Suppressor macrophage treated with lipopolysaccharide for 1 hour (primary cell): ENCODE data around the gene RAB22A.

Experiments
- DNase-seq, 3 donors: peaks; one replicate each; pipeline ENCODE4 v3.0.0-alpha.2; 2020 to 2022

RAB22A gene

GRCh38 chr20:58309591-58310290 lies at the start of gene RAB22A:
Gene RAB22A, plus strand, starts transcription at chr20:58309715. Its CDS starts 262 bp downstream, at chr20:58309977.
- DNase-seq: peak; percentile 91 to 98 (median 96)

GRCh38 chr20:58260006-58260405 lies 49.5 kb upstream of the RAB22A start:
- DNase-seq: no peak

DNA sequence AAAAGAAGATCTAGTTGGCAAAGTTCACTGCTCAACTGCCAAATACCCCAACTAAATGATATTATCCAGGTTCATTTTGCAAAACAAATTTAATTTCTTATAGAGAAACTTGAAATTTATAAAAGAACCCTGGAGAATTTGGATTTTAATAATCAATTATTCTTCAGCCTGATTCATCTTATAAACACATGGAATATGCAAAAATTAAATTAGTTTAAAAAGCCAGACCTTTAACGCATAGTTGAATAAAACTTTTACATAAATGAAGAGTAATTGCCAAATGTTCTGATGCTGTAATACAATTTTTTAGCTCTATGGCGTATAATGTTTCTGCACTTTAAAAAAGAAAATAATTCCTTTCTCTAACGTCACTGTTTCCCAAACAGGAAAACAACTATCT lies 47.9 kb upstream of the RAB22A start:
- no peak for DNase-seq

DNA sequence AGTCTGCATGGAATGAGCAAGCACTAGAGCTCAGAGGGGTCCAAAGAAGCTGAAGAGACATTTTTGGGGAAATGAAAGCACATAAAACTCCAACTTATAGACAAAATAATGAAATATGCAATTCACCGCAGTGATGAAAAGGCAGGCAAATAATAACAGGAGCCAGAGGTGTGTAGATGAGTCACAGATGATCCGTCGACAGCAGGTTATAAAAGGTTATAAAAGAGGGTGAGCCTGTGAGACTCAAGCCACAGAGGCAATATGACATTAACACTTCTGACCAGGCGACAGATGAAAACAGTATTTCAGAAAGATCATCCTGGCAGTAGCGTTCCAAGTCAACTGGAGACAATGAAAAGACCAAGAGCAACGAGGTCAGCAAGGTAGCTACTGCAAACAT lies 45.2 kb upstream of the RAB22A start:
- no peak for DNase-seq

- no peak for DNase-seq
Observed at GRCh38 chr20:58267389-58268215, 41.9 kb upstream of the RAB22A start.

- DNase-seq: no peak
Observed at GRCh38 chr20:58268421-58268821, 41.1 kb upstream of the RAB22A start.

DNA sequence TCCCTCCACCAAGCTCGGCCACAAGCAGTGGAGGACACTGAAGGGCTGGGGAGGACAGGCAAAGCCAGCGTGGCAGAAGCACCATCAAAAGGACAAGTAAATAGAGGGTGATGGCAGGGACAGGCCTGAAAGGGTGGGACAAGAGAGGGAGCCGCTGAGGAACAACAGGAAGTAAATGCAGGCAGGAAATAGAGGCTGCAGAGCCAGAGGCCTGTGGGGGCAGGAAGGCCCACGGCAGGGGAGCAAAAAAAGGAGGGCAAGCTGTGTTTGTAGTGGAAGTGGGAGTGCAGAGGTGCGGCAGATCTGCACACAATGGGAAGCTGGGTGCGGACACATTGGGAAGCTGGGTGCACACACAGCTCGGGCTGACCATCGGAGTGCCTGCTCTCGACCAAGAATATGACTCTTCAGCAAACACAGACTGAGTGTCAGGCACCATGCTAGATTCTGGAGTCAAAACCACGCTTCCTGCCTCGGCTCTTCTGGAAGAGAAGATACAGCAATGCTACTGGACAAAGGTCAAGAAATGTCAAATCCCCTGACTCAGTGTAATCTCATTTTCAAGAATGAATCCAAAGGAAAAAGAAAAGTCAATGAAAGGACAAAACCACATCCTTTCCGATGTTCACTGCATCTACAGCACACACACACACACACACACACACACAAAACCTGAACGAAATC lies 40.4 kb upstream of the RAB22A start:
- DNase-seq: no peak

GRCh38 chr20:58271606-58272351 lies 37.7 kb upstream of the RAB22A start:
- DNase-seq: no peak

DNA sequence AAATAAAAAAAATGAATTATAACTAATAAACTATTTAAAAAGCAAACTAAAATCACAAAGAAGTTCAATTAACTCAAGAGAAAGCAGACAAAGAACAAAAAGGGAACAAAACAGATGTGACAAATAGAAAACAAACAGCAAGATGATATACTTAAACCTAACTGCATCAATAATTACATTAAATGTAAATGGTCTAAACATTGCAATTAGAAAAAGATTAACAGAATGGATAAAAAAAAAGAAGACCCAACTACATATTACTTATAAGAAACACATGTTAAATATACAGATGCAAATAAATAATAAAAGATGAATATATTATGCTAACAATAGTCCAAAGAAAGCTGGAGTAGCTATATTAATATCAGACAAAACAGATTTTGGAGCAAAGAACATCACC lies 35.1 kb upstream of the RAB22A start:
- no peak for DNase-seq

- no peak for DNase-seq
Observed at GRCh38 chr20:58277107-58277506, 32.4 kb upstream of the RAB22A start.

DNA sequence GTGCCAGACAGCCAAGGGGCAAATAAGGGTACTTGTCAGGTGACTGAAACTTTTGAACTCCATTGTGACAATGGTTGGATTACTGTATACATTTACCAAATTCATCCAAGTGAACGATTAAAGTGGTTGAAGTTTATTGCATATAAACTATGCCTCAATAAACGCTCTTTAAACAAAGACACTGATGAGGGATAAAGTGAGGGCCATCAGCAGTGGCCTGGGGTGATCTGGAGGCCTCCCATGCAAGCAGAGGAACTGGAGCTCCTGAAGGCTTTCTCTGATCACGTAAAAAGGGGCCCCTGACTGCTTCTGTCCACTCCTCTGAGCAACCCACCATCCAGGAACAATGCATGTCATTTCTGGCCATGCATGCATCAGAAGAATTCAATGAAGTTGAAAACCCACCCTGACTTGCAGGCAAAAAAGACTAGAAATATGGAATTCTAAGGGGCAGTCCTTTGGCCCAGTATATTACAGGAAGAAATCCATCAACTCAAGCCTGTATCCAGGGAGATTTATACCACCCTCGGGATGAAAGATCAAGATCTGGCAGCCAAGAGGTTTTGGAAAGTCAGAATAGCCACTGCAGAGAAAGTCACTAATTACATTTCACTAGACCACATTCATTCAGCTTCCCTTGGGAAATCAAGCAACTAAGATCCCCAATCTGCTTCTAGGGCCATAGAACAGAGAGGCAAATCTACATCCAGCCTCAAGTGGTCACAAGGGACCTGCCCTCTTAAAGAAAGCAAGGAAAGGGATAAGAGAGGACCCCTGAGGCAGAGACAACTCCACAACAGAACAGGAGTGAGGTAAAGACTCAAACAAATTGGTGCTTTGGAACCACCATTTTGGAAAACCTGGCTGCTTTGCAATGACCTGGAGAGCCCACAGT lies 31.7 kb upstream of the RAB22A start:
- no peak for DNase-seq

DNA sequence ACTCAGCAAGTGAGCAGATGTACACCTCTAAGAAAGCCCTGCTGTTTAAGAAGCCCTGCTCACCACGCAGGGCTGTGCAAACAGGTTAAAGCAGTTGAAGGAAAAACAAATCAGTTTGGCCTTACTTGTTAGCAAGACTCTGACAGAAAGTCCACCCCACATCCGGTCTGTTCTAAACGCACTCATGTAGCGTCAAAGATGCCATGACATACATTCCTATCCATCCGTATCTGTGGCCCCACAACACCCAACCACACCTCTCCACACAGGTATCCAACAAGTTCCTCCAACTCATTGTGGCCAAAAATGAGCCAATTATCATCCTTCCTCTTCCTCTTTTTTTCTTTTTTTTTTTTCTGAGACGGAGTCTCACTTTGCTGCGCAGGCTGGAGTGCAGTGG lies 22.8 kb upstream of the RAB22A start:
- no peak for DNase-seq

DNA sequence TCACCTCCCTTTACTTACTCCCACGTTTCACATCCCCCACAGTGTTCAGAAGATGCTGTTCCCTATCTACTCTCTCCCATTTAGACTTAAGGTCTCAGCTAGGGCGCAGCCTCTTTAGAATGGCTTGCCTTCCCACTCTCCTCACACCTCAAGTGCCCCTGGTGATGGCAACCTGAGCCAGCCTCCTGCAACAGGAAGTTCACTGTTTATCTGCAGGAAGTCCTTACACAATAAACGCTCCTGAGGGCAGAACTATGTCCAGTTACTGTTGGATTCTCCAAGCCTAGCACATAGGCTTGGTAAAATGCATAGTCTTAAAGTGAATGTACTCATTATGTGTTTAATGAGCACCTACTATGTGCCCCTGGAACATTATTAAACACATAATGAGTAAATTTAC lies 21.9 kb upstream of the RAB22A start:
- DNase-seq: no peak

DNA sequence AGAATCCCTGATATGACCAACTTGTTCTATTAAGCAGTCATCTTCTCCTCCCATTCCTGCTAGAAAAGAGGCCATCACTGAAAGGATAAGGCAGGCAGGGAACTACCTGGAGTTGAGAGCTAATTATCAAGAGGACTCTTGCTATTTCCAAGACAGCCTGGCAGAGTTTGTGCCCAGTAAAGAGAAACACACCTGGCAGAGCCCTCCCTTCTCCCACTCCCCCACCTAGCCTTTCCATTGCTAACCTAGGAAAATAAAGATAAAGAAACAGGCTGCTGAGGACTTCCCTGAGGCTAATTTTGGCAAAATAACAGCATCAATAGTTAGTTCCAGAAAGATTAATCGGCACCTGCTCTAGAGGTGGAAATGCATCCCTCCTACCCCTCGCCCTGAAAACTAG lies 20.4 kb upstream of the RAB22A start:
- no peak for DNase-seq

- peak; percentile 36 to 39 (median 37) for DNase-seq
Observed at GRCh38 chr20:58293453-58293852, 16.1 kb upstream of the RAB22A start.

DNA sequence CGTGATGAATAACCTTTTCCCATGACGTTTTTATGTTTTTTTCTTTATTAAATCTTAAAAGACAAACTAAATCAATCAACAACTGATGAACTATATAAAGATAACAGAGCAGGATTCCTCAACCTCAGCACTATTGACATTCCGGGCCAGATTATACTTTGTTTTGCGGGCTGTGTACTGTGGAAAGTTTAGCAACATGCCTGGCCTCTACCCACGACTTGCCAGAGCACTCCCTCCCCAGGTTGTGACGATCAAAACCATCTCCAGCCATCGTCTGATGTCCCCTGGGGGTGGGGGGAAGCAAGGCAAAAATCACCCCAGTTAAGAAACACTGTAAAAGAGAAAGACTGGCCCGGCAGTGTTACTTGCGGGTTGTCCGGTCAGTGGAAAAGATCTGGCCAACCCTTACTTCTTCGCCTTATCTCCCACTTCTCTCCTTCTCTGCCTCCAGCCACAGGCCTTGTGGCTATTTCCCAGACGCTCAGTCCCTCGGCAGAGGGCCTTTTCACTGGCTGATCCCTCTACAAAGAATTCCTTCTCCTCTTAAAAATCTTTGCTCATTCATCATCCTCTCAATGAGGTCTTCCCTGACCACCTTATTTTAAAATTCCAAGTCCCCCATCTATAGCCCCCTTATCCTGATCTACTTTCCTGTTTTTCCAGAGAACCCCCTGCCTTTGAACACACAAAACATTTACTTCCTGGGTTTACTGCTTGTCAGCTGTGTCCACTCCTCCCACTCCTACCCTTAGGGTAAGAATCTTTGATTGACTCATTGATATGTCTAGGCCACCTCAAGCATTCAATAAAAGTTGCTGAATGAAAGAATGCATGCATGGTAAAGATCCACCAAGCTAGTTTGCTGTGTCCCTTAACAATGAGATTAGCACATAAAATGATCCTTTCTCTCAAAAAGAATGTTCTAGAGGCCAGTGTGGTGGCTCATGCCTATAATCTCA lies 14.7 kb upstream of the RAB22A start:
- no peak for DNase-seq

DNA sequence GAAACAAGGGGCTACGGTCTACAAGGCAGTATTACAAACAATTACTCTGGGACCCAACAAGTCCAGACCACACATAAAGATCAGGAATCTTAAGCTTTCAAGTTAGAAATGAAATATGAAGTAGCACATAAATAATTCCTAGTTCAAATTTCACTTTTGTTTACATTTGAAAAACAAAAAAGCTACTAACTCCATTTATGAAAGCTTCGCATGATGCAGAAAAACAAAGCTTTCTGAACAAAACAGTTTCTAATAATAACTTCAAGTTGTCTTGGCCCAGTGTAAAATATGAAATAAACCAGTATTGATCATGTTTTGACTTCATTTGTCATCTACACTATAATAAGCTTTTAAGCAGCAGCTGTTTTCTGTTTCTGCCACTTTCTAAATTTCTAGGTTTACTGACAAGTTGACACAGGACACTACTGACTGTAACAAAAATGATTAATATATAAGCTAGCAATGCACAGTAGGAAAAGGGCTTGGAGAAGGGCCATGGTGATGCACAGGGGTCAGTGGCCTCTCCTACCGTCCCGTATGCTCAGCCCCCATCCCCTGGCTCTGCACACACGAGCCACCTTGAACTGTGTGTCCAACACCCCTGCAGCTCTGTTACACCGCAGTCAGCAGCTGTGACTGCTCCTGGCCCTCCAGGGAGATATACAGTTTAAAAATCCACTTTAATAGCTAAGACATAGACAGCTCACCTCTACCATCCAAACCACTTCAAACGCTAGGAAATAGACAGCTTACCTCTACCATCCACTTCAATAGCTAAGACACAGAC lies 13.3 kb upstream of the RAB22A start:
- DNase-seq: no peak

DNA sequence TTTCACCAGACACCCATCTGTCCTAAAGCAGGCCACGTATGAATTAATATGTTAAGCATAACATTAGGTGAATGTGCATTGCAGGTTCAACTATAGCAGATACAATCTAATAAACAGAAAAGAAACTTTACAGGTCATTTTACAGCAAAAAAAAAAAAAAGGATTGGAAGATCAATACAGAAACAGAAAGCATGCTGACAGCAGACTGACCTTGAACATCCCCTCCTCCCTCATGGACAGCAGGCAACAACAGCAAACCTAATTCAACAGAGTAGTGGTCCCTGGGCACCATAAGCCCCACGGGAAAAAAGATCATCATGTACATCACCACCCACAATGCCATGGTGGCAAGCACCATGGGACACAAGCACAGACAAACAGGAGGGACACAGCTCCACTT lies 12.1 kb upstream of the RAB22A start:
- no peak for DNase-seq

GRCh38 chr20:58300321-58300720 lies 9.2 kb upstream of the RAB22A start:
- no peak for DNase-seq

- DNase-seq: no peak
Observed at GRCh38 chr20:58303547-58303946, 6.0 kb upstream of the RAB22A start.
